Activated CD8-positive, alpha-beta T cell treated with anti-CD3 and anti-CD28 coated beads for 36 hours (primary cell): ENCODE results near the gene EFNA5. TPM values are rescaled to one million over a fixed set of nuclear protein-coding genes. Genes with fewer than 3 reads are reported as not detected.
"Not testable (repeated sequence)": the region's sequence is repeated elsewhere in the genome, so short reads cannot be mapped to it uniquely, and the experiment has no call there.

Experiments
- ATAC-seq: fragments of 200-7000 bp; cut with Tn5 transposase; one replicate; pipeline ENCODE4 v1.10.0; 2021; ENCODE audit warnings: mild to moderate bottlenecking, moderate library complexity
- CTCF ChIA-PET: fragments of 350-600 bp; sonication (Branson Sonifier 250); formaldehyde crosslinking; loops from one replicate; lab custom pipeline; 2021; ENCODE audit warnings: antibody characterized with exemption; lab: Charles Lee
- POLR2A ChIA-PET: fragments of 350-600 bp; sonication (Branson Sonifier 250); formaldehyde crosslinking; loops from one replicate; lab custom pipeline; 2021; ENCODE audit warnings: antibody characterized with exemption; lab: Charles Lee
- DNase-seq: peaks from one replicate; pipeline ENCODE4 v3.0.0-alpha.2; 2020
- H3K27ac Mint-ChIP-seq: one replicate; pipeline ENCODE4 v1.8.0; 2021; ENCODE audit warnings: mild to moderate bottlenecking, mixed read lengths
- H3K27me3 Mint-ChIP-seq: one replicate; pipeline ENCODE4 v1.8.0; 2021; ENCODE audit warnings: mixed read lengths
- H3K36me3 Mint-ChIP-seq: one replicate; pipeline ENCODE4 v1.8.0; 2021; ENCODE audit warnings: low read depth, mixed read lengths
- H3K4me1 Mint-ChIP-seq: one replicate; pipeline ENCODE4 v1.8.0; 2021; ENCODE audit warnings: low read depth, mixed read lengths
- H3K4me3 Mint-ChIP-seq: one replicate; pipeline ENCODE4 v1.8.0; 2021; ENCODE audit warnings: mild to moderate bottlenecking, moderate library complexity, mixed read lengths
- H3K9me3 Mint-ChIP-seq: one replicate; pipeline ENCODE4 v1.8.0; 2021; ENCODE audit warnings: mixed read lengths
- CTCF ChIP-seq: fragments of 200-600 bp; IDR thresholded peaks from one replicate; pipeline ENCODE4 v1.8.0; 2022; ENCODE audit warnings: antibody characterized with exemption, mild to moderate bottlenecking
- intact Hi-C: fragments of 100-400 bp; cut with micrococcal nuclease; formaldehyde crosslinking; loops from one replicate; pipeline ENCODE4 v1.10.0; 2022
- total RNA-seq, 2 experiments: library from RNA; stranded (reverse); gene quantifications; one replicate each; pipeline ENCODE4 v1.2.3, GENCODE V29; 2021

Gene EFNA5
- total RNA-seq, 2 experiments from 2014 or later = not detected

- no peak for ATAC-seq
- ChIA-PET POLR2A (interaction anchor here (0.6 kb wide), 1 partner anchor 20 kb away, joined by 5 read pairs; no protein-coding TSS in a partner anchor), CTCF (no interaction called here)
- Mint-ChIP-seq H3K27ac (no peak overlapping the region), H3K4me3 (no peak overlapping the region), H3K36me3 (no peaks in the 10 kb centered on the region), H3K4me1 (no peaks in the 10 kb centered on the region), H3K27me3 (peaks cover 4% of the 10 kb centered on the region), H3K9me3 (no peaks in the 10 kb centered on the region)
- TF ChIP-seq CTCF = no peak
- intact Hi-C loops = no loop called here
- no peak for DNase-seq
Measured at GRCh38 chr5:107456281-107456715, 214.4 kb downstream of the EFNA5 start.

GRCh38 chr5:107455111-107455544 lies 215.6 kb downstream of the EFNA5 start:
- H3K27me3 Mint-ChIP-seq = peaks cover 3% of the 10 kb centered on the region
- CTCF ChIA-PET = no interaction called here
- TF ChIP-seq CTCF = no peak
- H3K4me1 Mint-ChIP-seq = no peaks in the 10 kb centered on the region
- no peak overlapping the region for H3K4me3 Mint-ChIP-seq
- H3K9me3 Mint-ChIP-seq = no peaks in the 10 kb centered on the region
- intact Hi-C loops = no loop called here
- POLR2A ChIA-PET = no interaction called here
- no peaks in the 10 kb centered on the region for H3K36me3 Mint-ChIP-seq
- no peak for DNase-seq
- no peak for ATAC-seq
- no peak overlapping the region for H3K27ac Mint-ChIP-seq

- CTCF ChIA-PET = not testable (repeated sequence)
Measured at GRCh38 chr5:107451827-107452226, 218.9 kb downstream of the EFNA5 start.

GRCh38 chr5:107451028-107451427 lies 219.7 kb downstream of the EFNA5 start:
- DNase-seq (no peak), ATAC-seq (no peak)
- H3K9me3 Mint-ChIP-seq = no peaks in the 10 kb centered on the region
- no peak overlapping the region for H3K4me3 Mint-ChIP-seq
- H3K27me3 Mint-ChIP-seq = peaks cover 8% of the 10 kb centered on the region
- no peaks in the 10 kb centered on the region for H3K4me1 Mint-ChIP-seq
- TF ChIP-seq CTCF = no peak
- CTCF ChIA-PET = no interaction called here
- POLR2A ChIA-PET = no interaction called here
- H3K36me3 Mint-ChIP-seq = no peaks in the 10 kb centered on the region
- intact Hi-C loops = no loop called here
- no peak overlapping the region for H3K27ac Mint-ChIP-seq

More at GRCh38 chr5:107451827-107452226, 218.9 kb downstream of the EFNA5 start:
- ATAC-seq, H3K9me3 Mint-ChIP-seq, H3K4me3 Mint-ChIP-seq, H3K27ac Mint-ChIP-seq, DNase-seq, H3K27me3 Mint-ChIP-seq, POLR2A ChIA-PET, H3K36me3 Mint-ChIP-seq, intact Hi-C loops, H3K4me1 Mint-ChIP-seq: not testable (repeated sequence)

GRCh38 chr5:107450531-107450930 lies 220.2 kb downstream of the EFNA5 start:
- H3K27me3 Mint-ChIP-seq = peaks cover 8% of the 10 kb centered on the region
- intact Hi-C loops = no loop called here
- no peak for TF ChIP-seq CTCF
- H3K4me1 Mint-ChIP-seq = no peaks in the 10 kb centered on the region
- ChIA-PET CTCF (no interaction called here), POLR2A (no interaction called here)
- H3K4me3 Mint-ChIP-seq = no peak overlapping the region
- DNase-seq (no peak), ATAC-seq (no peak)
- no peaks in the 10 kb centered on the region for H3K36me3 Mint-ChIP-seq
- no peak overlapping the region for H3K27ac Mint-ChIP-seq
- no peaks in the 10 kb centered on the region for H3K9me3 Mint-ChIP-seq
